B cell (primary cell): ENCODE results near the gene ASTN2. TPM values are rescaled to one million over a fixed set of nuclear protein-coding genes. Genes with fewer than 3 reads are reported as not detected.

Experiments
- ATAC-seq: fragments of 200-7000 bp; cut with Tn5 transposase; one replicate; pipeline ENCODE4 v1.10.0; 2021; ENCODE audit warnings: low read depth, mild to moderate bottlenecking, moderate number of reproducible peaks, moderate library complexity
- CTCF ChIA-PET: fragments of 350-600 bp; sonication (Branson Sonifier 250); formaldehyde crosslinking; loops from one replicate; lab custom pipeline; 2021; ENCODE audit warnings: antibody characterized with exemption, inconsistent platforms; lab: Charles Lee
- POLR2A ChIA-PET: fragments of 350-600 bp; sonication (Branson Sonifier 250); formaldehyde crosslinking; loops from one replicate; lab custom pipeline; 2021; ENCODE audit warnings: antibody characterized with exemption; lab: Charles Lee
- DNase-seq: peaks from one replicate; pipeline ENCODE4 v3.0.0; 2013
- H2AFZ ChIP-seq: 2 replicates; pipeline ENCODE4 v1.6.1; 2012; ENCODE audit warnings: mild to moderate bottlenecking, low read depth, low read length; ENCODE audit not compliant: insufficient read depth, poor library complexity, severe bottlenecking
- H3K27ac ChIP-seq, 2 donors: 1 replicate in 1 of 2; 2 replicates in 1 of 2; pipeline ENCODE4 v1.5.1; 2012 to 2013; ENCODE audit warnings: low read length in 2 of 2, mild to moderate bottlenecking in 2 of 2, moderate library complexity in 1 of 2
- H3K27me3 ChIP-seq, 4 experiments: fragments of 200-600 bp in 1 of 4; sonication (generic) in 1 of 4; replicated peaks in 1 of 4; 1 replicate in 2 of 4; 2 replicates in 2 of 4; pipeline versions ENCODE4 v1.6.1 to v1.7.0; 2013 to 2016; ENCODE audit warnings: low read length in 3 of 4, mild to moderate bottlenecking in 2 of 4, mixed read lengths in 1 of 4, moderate library complexity in 1 of 4; ENCODE audit not compliant: insufficient read depth in 4 of 4, control insufficient read depth in 3 of 4; ENCODE audit errors: control extremely low read depth in 1 of 4
- H3K36me3 ChIP-seq, 2 experiments: replicated peaks in 1 of 2; 1 replicate in 1 of 2; 2 replicates in 1 of 2; pipeline versions ENCODE4 v1.6.1 to v1.7.1; 2013; ENCODE audit warnings: low read length in 1 of 2; ENCODE audit not compliant: insufficient read depth in 2 of 2, control insufficient read depth in 1 of 2; ENCODE audit errors: control extremely low read depth in 1 of 2, extremely low read depth in 1 of 2
- H3K4me1 ChIP-seq, 2 donors: fragments of 200-600 bp in 1 of 2; sonication (generic) in 1 of 2; 1 replicate in 1 of 2; 2 replicates in 1 of 2; pipeline versions ENCODE4 v1.5.1 to v1.6.1; 2013 to 2017; ENCODE audit warnings: low read length in 2 of 2; ENCODE audit not compliant: control insufficient read depth in 2 of 2, insufficient read depth in 2 of 2
- H3K4me2 ChIP-seq: replicated peaks from 2 replicates; pipeline ENCODE3; 2012; ENCODE audit warnings: mild to moderate bottlenecking, low read depth, low read length; ENCODE audit not compliant: poor library complexity, severe bottlenecking
- H3K4me3 ChIP-seq, 5 experiments: fragments of 200-600 bp in 1 of 5; sonication (generic) in 1 of 5; 1 replicate in 3 of 5; 2 replicates in 2 of 5; pipeline versions ENCODE4 v1.5.1 to v1.7.0; 2011 to 2016; ENCODE audit warnings: low read length in 4 of 5, mild to moderate bottlenecking in 4 of 5, low read depth in 2 of 5, control low read depth in 1 of 5, moderate library complexity in 1 of 5; ENCODE audit not compliant: insufficient read depth in 1 of 5; ENCODE audit errors: control extremely low read depth in 1 of 5, extremely low read depth in 1 of 5
- H3K79me2 ChIP-seq: fragments of 200-600 bp; sonication (generic); one replicate; pipeline ENCODE4 v1.6.0; 2016; ENCODE audit warnings: low read length; ENCODE audit not compliant: control insufficient read depth, insufficient read depth
- H3K9ac ChIP-seq: fragments of 200-600 bp; sonication (generic); 2 replicates; pipeline ENCODE4 v1.6.1; 2017; ENCODE audit warnings: mild to moderate bottlenecking, low read length, moderate library complexity
- H3K9me3 ChIP-seq, 3 donors: one replicate each; pipeline versions ENCODE4 v1.6.1 to v1.7.1; 2013; ENCODE audit warnings: low read length in 2 of 3; ENCODE audit not compliant: control insufficient read depth in 2 of 3, insufficient read depth in 1 of 3; ENCODE audit errors: control extremely low read depth in 1 of 3
- H4K20me1 ChIP-seq: 2 replicates; pipeline ENCODE4 v1.6.0; 2012; ENCODE audit warnings: mild to moderate bottlenecking, low read length; ENCODE audit not compliant: insufficient read depth, control insufficient read depth, poor library complexity, severe bottlenecking
- H3K27ac Mint-ChIP-seq: one replicate; pipeline ENCODE4 v1.8.0; 2021; ENCODE audit warnings: mixed read lengths
- H3K27me3 Mint-ChIP-seq: one replicate; pipeline ENCODE4 v1.8.0; 2021; ENCODE audit warnings: mixed read lengths
- H3K4me1 Mint-ChIP-seq: one replicate; pipeline ENCODE4 v1.8.0; 2021; ENCODE audit warnings: mixed read lengths
- H3K4me3 Mint-ChIP-seq: one replicate; pipeline ENCODE4 v1.8.0; 2021; ENCODE audit warnings: mixed read lengths
- H3K9me3 Mint-ChIP-seq: one replicate; pipeline ENCODE4 v1.8.0; 2022; ENCODE audit warnings: mixed read lengths; ENCODE audit not compliant: insufficient read depth
- CTCF ChIP-seq: fragments of 200-600 bp; IDR thresholded peaks from one replicate; pipeline ENCODE4 v1.8.0; 2022; ENCODE audit warnings: antibody characterized with exemption, mild to moderate bottlenecking
- EZH2 ChIP-seq: IDR thresholded peaks from 2 replicates; pipeline ENCODE4 v1.6.1; 2012; ENCODE audit warnings: borderline replicate concordance, low read depth, mild to moderate bottlenecking, moderate library complexity, low read length; ENCODE audit not compliant: insufficient read depth, poor library complexity, severe bottlenecking
- WGBS: methylation state at CpG from one replicate; pipeline ENCODE4 v1.1.5; 2013; ENCODE audit warnings: missing lambda C conversion rate; ENCODE audit not compliant: insufficient coverage; 5-methylcytosine and 5-hydroxymethylcytosine counted together
- intact Hi-C: fragments of 100-400 bp; cut with micrococcal nuclease; formaldehyde crosslinking; loops from one replicate; pipeline ENCODE4 v1.10.0; 2022
- polyA plus RNA-seq: library from polyadenylated mRNA; depleted of rRNA; stranded (reverse); fragments of >200 nt; gene quantifications from 2 replicates; pipeline ENCODE4 v1.2.3, GENCODE V29; 2012
- total RNA-seq, 2 donors: library from RNA; stranded (reverse); fragments of 120-200 nt in 1 of 2; gene quantifications; 1 replicate in 1 of 2; 2 replicates in 1 of 2; pipeline versions ENCODE4 v1.2.3 to v1.2.4, GENCODE V29; 2013 to 2022

Gene ASTN2
- total and polyA plus RNA-seq, 2 donors (not counting 1 experiment from before 2014, with no cell fraction given): 1.2 to 3.6 TPM

GRCh38 chr9:117101008-117101407, 313.8 kb downstream of the ASTN2 start:
- ChIA-PET CTCF (no interaction called here), POLR2A (no interaction called here)
- H3K4me3 ChIP-seq: no peak overlapping the region
- Mint-ChIP-seq H3K27ac (no peak overlapping the region), H3K9me3 (no peaks in the 10 kb centered on the region), H3K4me3 (no peak overlapping the region), H3K27me3 (no peaks in the 10 kb centered on the region), H3K4me1 (no peaks in the 10 kb centered on the region)
- DNase-seq (no peak), ATAC-seq (no peak)
- no CpG with 5 or more reads among the region's 1 CpG for WGBS
- H2AFZ ChIP-seq: no peak overlapping the region
- TF ChIP-seq CTCF: no peak
- TF ChIP-seq EZH2: no peak
- no peaks in the 10 kb centered on the region for H3K4me1 ChIP-seq
- no peaks in the 10 kb centered on the region for H3K9me3 ChIP-seq
- H3K4me2 ChIP-seq: no peak overlapping the region
- H4K20me1 ChIP-seq: no peaks in the 10 kb centered on the region
- H3K27ac ChIP-seq: no peak overlapping the region
- H3K36me3 ChIP-seq: no peaks in the 10 kb centered on the region
- H3K27me3 ChIP-seq: no peaks in the 10 kb centered on the region
- no peaks in the 10 kb centered on the region for H3K79me2 ChIP-seq
- no peak overlapping the region for H3K9ac ChIP-seq
- intact Hi-C loops: no loop called here

- H3K27ac ChIP-seq: no peak overlapping the region
- no peaks in the 10 kb centered on the region for H3K4me1 Mint-ChIP-seq
- no peak overlapping the region for H3K9ac ChIP-seq
- intact Hi-C loops: no loop called here
- H3K4me1 ChIP-seq: no peaks in the 10 kb centered on the region
- no peak overlapping the region for H3K4me3 ChIP-seq
- H4K20me1 ChIP-seq: no peaks in the 10 kb centered on the region
- TF ChIP-seq CTCF (no peak), EZH2 (no peak)
- no peak overlapping the region for H3K27ac Mint-ChIP-seq
- no peaks in the 10 kb centered on the region for H3K36me3 ChIP-seq
- no peaks in the 10 kb centered on the region for H3K79me2 ChIP-seq
- DNase-seq (no peak), ATAC-seq (no peak)
- no peaks in the 10 kb centered on the region for H3K9me3 Mint-ChIP-seq
- 80% methylated on average over 1 of the region's 3 CpGs for WGBS
- no peaks in the 10 kb centered on the region for H3K27me3 Mint-ChIP-seq
- POLR2A ChIA-PET: no interaction called here
- no peak overlapping the region for H2AFZ ChIP-seq
- no peaks in the 10 kb centered on the region for H3K9me3 ChIP-seq
- no peak overlapping the region for H3K4me2 ChIP-seq
- no peaks in the 10 kb centered on the region for H3K27me3 ChIP-seq
- CTCF ChIA-PET: no interaction called here
- no peak overlapping the region for H3K4me3 Mint-ChIP-seq
Measured at GRCh38 chr9:117098331-117098730, 316.5 kb downstream of the ASTN2 start.
